NB4 (cell line): ENCODE data around the gene PRL.

Source experiments
- CTCF ChIP-seq: IDR thresholded peaks from one replicate; pipeline ENCODE4 v1.5.1; 2012; ENCODE audit warnings: low read depth, low read length
- MYC ChIP-seq: IDR thresholded peaks from 2 replicates; pipeline ENCODE4 v1.6.1; 2011; ENCODE audit warnings: low read depth, low read length
- POLR2A ChIP-seq: IDR thresholded peaks from 2 replicates; pipeline ENCODE4 v1.6.1; 2011; ENCODE audit warnings: mild to moderate bottlenecking; ENCODE audit not compliant: insufficient read length; ENCODE audit errors: extremely low read depth

- TF ChIP-seq CTCF: no peak
- no peak for TF ChIP-seq POLR2A
- TF ChIP-seq MYC: no peak
These were observed 6.8 kb downstream of the PRL start for GRCh38 chr6:22290045-22290444.
